B cell (primary cell): ENCODE measurements around the gene PNPLA2. TPM values are rescaled to one million over a fixed set of nuclear protein-coding genes. Genes with fewer than 3 reads are reported as not detected.
A peak's percentile ranks its signal among the peaks of the same experiment; 100 is the strongest.

Experiments
- ATAC-seq: fragments of 200-7000 bp; cut with Tn5 transposase; one replicate; pipeline ENCODE4 v1.10.0; 2021; ENCODE audit warnings: low read depth, mild to moderate bottlenecking, moderate number of reproducible peaks, moderate library complexity
- CTCF ChIA-PET: fragments of 350-600 bp; sonication (Branson Sonifier 250); formaldehyde crosslinking; loops from one replicate; lab custom pipeline; 2021; ENCODE audit warnings: antibody characterized with exemption, inconsistent platforms; lab: Charles Lee
- POLR2A ChIA-PET: fragments of 350-600 bp; sonication (Branson Sonifier 250); formaldehyde crosslinking; loops from one replicate; lab custom pipeline; 2021; ENCODE audit warnings: antibody characterized with exemption; lab: Charles Lee
- DNase-seq: peaks from one replicate; pipeline ENCODE4 v3.0.0; 2013
- H2AFZ ChIP-seq: 2 replicates; pipeline ENCODE4 v1.6.1; 2012; ENCODE audit warnings: mild to moderate bottlenecking, low read depth, low read length; ENCODE audit not compliant: insufficient read depth, poor library complexity, severe bottlenecking
- H3K27ac ChIP-seq, 2 donors: 1 replicate in 1 of 2; 2 replicates in 1 of 2; pipeline ENCODE4 v1.5.1; 2012 to 2013; ENCODE audit warnings: low read length in 2 of 2, mild to moderate bottlenecking in 2 of 2, moderate library complexity in 1 of 2
- H3K27me3 ChIP-seq, 4 experiments: fragments of 200-600 bp in 1 of 4; sonication (generic) in 1 of 4; replicated peaks in 1 of 4; 1 replicate in 2 of 4; 2 replicates in 2 of 4; pipeline versions ENCODE4 v1.6.1 to v1.7.0; 2013 to 2016; ENCODE audit warnings: low read length in 3 of 4, mild to moderate bottlenecking in 2 of 4, mixed read lengths in 1 of 4, moderate library complexity in 1 of 4; ENCODE audit not compliant: insufficient read depth in 4 of 4, control insufficient read depth in 3 of 4; ENCODE audit errors: control extremely low read depth in 1 of 4
- H3K36me3 ChIP-seq, 2 experiments: replicated peaks in 1 of 2; 1 replicate in 1 of 2; 2 replicates in 1 of 2; pipeline versions ENCODE4 v1.6.1 to v1.7.1; 2013; ENCODE audit warnings: low read length in 1 of 2; ENCODE audit not compliant: insufficient read depth in 2 of 2, control insufficient read depth in 1 of 2; ENCODE audit errors: control extremely low read depth in 1 of 2, extremely low read depth in 1 of 2
- H3K4me1 ChIP-seq, 2 donors: fragments of 200-600 bp in 1 of 2; sonication (generic) in 1 of 2; 1 replicate in 1 of 2; 2 replicates in 1 of 2; pipeline versions ENCODE4 v1.5.1 to v1.6.1; 2013 to 2017; ENCODE audit warnings: low read length in 2 of 2; ENCODE audit not compliant: control insufficient read depth in 2 of 2, insufficient read depth in 2 of 2
- H3K4me2 ChIP-seq: replicated peaks from 2 replicates; pipeline ENCODE3; 2012; ENCODE audit warnings: mild to moderate bottlenecking, low read depth, low read length; ENCODE audit not compliant: poor library complexity, severe bottlenecking
- H3K4me3 ChIP-seq, 5 experiments: fragments of 200-600 bp in 1 of 5; sonication (generic) in 1 of 5; 1 replicate in 3 of 5; 2 replicates in 2 of 5; pipeline versions ENCODE4 v1.5.1 to v1.7.0; 2011 to 2016; ENCODE audit warnings: low read length in 4 of 5, mild to moderate bottlenecking in 4 of 5, low read depth in 2 of 5, control low read depth in 1 of 5, moderate library complexity in 1 of 5; ENCODE audit not compliant: insufficient read depth in 1 of 5; ENCODE audit errors: control extremely low read depth in 1 of 5, extremely low read depth in 1 of 5
- H3K79me2 ChIP-seq: fragments of 200-600 bp; sonication (generic); one replicate; pipeline ENCODE4 v1.6.0; 2016; ENCODE audit warnings: low read length; ENCODE audit not compliant: control insufficient read depth, insufficient read depth
- H3K9ac ChIP-seq: fragments of 200-600 bp; sonication (generic); 2 replicates; pipeline ENCODE4 v1.6.1; 2017; ENCODE audit warnings: mild to moderate bottlenecking, low read length, moderate library complexity
- H3K9me3 ChIP-seq, 3 donors: one replicate each; pipeline versions ENCODE4 v1.6.1 to v1.7.1; 2013; ENCODE audit warnings: low read length in 2 of 3; ENCODE audit not compliant: control insufficient read depth in 2 of 3, insufficient read depth in 1 of 3; ENCODE audit errors: control extremely low read depth in 1 of 3
- H4K20me1 ChIP-seq: 2 replicates; pipeline ENCODE4 v1.6.0; 2012; ENCODE audit warnings: mild to moderate bottlenecking, low read length; ENCODE audit not compliant: insufficient read depth, control insufficient read depth, poor library complexity, severe bottlenecking
- H3K27ac Mint-ChIP-seq: one replicate; pipeline ENCODE4 v1.8.0; 2021; ENCODE audit warnings: mixed read lengths
- H3K27me3 Mint-ChIP-seq: one replicate; pipeline ENCODE4 v1.8.0; 2021; ENCODE audit warnings: mixed read lengths
- H3K4me1 Mint-ChIP-seq: one replicate; pipeline ENCODE4 v1.8.0; 2021; ENCODE audit warnings: mixed read lengths
- H3K4me3 Mint-ChIP-seq: one replicate; pipeline ENCODE4 v1.8.0; 2021; ENCODE audit warnings: mixed read lengths
- H3K9me3 Mint-ChIP-seq: one replicate; pipeline ENCODE4 v1.8.0; 2022; ENCODE audit warnings: mixed read lengths; ENCODE audit not compliant: insufficient read depth
- EZH2 ChIP-seq: IDR thresholded peaks from 2 replicates; pipeline ENCODE4 v1.6.1; 2012; ENCODE audit warnings: borderline replicate concordance, low read depth, mild to moderate bottlenecking, moderate library complexity, low read length; ENCODE audit not compliant: insufficient read depth, poor library complexity, severe bottlenecking
- WGBS: methylation state at CpG from one replicate; pipeline ENCODE4 v1.1.5; 2013; ENCODE audit warnings: missing lambda C conversion rate; ENCODE audit not compliant: insufficient coverage; 5-methylcytosine and 5-hydroxymethylcytosine counted together
- intact Hi-C: fragments of 100-400 bp; cut with micrococcal nuclease; formaldehyde crosslinking; loops from one replicate; pipeline ENCODE4 v1.10.0; 2022
- polyA plus RNA-seq: library from polyadenylated mRNA; depleted of rRNA; stranded (reverse); fragments of >200 nt; gene quantifications from 2 replicates; pipeline ENCODE4 v1.2.3, GENCODE V29; 2012
- total RNA-seq, 2 donors: library from RNA; stranded (reverse); fragments of 120-200 nt in 1 of 2; gene quantifications; 1 replicate in 1 of 2; 2 replicates in 1 of 2; pipeline versions ENCODE4 v1.2.3 to v1.2.4, GENCODE V29; 2013 to 2022
- TF ChIP-seq, protein P1 (sequence below): fragments of 200-600 bp; IDR thresholded peaks from one replicate; pipeline ENCODE4 v1.8.0; 2022; ENCODE audit warnings: antibody characterized with exemption, mild to moderate bottlenecking

Gene PNPLA2
- total and polyA plus RNA-seq, 2 donors (not counting 1 experiment from before 2014, with no cell fraction given), result 208 to 276 TPM

DNA sequence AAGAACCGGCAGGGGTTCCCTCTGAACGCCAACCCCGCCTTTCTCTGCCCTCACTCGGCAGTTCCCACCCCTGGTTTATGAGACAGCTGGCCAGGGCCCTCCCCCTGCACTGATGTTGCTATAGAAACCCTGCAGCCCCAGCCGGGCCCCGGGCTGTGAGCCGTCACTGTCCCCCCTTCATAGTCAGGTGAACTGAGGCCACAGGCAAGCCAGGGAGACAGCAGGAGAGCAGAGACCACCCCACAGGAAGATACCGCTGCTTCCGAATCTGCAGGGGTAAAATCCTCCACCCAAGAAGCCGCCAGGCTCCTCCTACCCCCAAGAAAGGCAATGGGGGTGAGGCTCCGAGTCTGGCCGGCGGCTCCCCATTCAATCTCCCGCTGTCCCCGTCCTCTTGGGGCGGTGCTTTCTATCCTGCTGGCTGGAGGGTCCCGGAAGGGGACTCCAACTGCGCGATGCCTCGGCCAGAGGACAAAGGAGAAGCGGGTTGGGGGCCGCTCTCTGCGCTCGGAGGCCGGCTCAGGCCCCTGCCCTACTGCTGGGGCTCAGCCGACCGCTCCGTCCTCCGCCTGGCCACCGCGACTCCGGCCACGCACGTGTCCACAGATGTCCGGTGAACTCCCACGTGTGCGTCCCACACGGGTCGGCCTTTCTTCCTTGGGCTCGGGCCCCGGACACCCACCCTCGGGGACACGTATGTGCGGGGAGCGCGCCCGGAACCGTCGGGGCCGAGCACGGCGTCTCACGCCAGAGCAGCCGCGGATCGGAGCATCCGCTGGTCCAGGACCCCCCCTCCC lies 21.2 kb upstream of the PNPLA2 start:
- Histone ChIP-seq H3K27me3 (no peaks in the 10 kb centered on the region), H3K4me2 (peak overlapping the region; percentile 99), H2AFZ (peak overlapping the region; percentile 87), H3K79me2 (peaks cover 68% of the 10 kb centered on the region), H3K4me1 (peaks cover 17 to 35% of the 10 kb centered on the region in 2 donors), H4K20me1 (peaks cover 66% of the 10 kb centered on the region), H3K4me3 (peak overlapping the region; percentile 19 to 95 (median 93)), H3K9ac (peak overlapping the region; percentile 89), H3K9me3 (no peaks in the 10 kb centered on the region), H3K36me3 (peaks cover 0 to 11% of the 10 kb centered on the region in 2 experiments), H3K27ac (peak overlapping the region; percentile 83 to 93)
- CTCF ChIA-PET, result interaction anchor here (1.3 to 1.8 kb wide), 3 partner anchors 14 to 71 kb away, joined by 3 to 5 read pairs (median 4); no protein-coding TSS in a partner anchor
- Mint-ChIP-seq H3K4me1 (peaks cover 20% of the 10 kb centered on the region), H3K9me3 (no peaks in the 10 kb centered on the region), H3K4me3 (peak overlapping the region; percentile 95), H3K27ac (peak overlapping the region; percentile 92), H3K27me3 (no peaks in the 10 kb centered on the region)
- POLR2A ChIA-PET, result interaction anchor here (1.3 to 2.8 kb wide), 3 partner anchors 8 to 101 kb away, joined by 4 to 12 read pairs (median 6); partner anchors contain the start of gene RPLP2
- WGBS, result under 1% methylated on average over 56 of the region's 57 CpGs
- peak; percentile 46 for ATAC-seq
- DNase-seq, result peak; percentile 88
- intact Hi-C loops, result loop anchor here (1.0 to 10.0 kb wide), 10 partner anchors 8 to 590 kb away; partner anchors contain the start of genes BET1L, GATD1, HRAS and LRRC56
- no peak for TF ChIP-seq EZH2

DNA sequence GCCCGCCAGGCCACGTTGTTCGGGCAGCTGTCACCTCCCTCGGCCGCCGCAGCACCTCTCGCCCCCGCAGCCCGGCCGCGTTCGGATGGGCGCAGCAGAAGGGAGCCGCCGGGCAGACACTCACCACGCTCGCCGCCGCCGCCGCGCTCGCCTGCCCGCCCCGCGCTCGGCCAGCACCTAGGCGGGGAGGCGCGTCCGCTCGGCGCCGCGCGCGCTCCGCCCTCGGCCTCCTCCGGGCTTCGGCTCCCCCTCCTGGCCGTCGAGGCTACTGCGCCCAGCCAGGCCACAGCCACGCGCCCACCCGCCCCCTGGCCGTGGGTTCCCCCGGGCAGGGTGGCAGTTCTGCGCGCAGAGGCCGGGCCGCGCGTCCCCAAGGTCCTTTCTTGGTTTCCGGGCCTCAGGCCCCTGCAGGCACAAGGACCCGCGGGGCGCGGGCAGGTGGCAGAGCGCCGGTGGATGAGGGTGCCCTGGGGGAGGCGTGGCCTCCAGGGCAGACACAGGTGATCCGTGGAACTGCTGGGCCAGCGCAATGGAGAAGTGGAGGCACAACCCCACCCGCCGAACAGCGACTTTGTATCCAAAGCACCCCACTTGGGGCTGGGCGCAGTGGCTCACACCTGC lies 20.5 kb upstream of the PNPLA2 start, which contains the start of gene SLC25A22:
Gene SLC25A22 (minus strand): TSS at position 189 of the 621 bp plus-strand sequence. CDS start 3,275 bp downstream, outside the sequence.
- DNase-seq (peak; percentile 94), ATAC-seq (peak; percentile 78)
- Mint-ChIP-seq H3K27ac (peak within 1 kb of the TSS; percentile 92), H3K9me3 (no peaks in the 10 kb centered on the region), H3K4me1 (peaks cover 20% of the 10 kb centered on the region), H3K4me3 (peak within 1 kb of the TSS; percentile 95), H3K27me3 (no peaks in the 10 kb centered on the region)
- peak within 1 kb of the TSS; percentile 99 for H3K4me2 ChIP-seq
- no peaks in the 10 kb centered on the region for H3K27me3 ChIP-seq
- H4K20me1 ChIP-seq, result peaks cover 66% of the 10 kb centered on the region
- no peaks in the 10 kb centered on the region for H3K9me3 ChIP-seq
- H3K9ac ChIP-seq, result peak within 1 kb of the TSS; percentile 89
- H3K36me3 ChIP-seq, result peaks cover 0 to 9% of the 10 kb centered on the region in 2 experiments
- H3K27ac ChIP-seq, result peak within 1 kb of the TSS; percentile 83 to 93
- TF ChIP-seq, protein P1, sequence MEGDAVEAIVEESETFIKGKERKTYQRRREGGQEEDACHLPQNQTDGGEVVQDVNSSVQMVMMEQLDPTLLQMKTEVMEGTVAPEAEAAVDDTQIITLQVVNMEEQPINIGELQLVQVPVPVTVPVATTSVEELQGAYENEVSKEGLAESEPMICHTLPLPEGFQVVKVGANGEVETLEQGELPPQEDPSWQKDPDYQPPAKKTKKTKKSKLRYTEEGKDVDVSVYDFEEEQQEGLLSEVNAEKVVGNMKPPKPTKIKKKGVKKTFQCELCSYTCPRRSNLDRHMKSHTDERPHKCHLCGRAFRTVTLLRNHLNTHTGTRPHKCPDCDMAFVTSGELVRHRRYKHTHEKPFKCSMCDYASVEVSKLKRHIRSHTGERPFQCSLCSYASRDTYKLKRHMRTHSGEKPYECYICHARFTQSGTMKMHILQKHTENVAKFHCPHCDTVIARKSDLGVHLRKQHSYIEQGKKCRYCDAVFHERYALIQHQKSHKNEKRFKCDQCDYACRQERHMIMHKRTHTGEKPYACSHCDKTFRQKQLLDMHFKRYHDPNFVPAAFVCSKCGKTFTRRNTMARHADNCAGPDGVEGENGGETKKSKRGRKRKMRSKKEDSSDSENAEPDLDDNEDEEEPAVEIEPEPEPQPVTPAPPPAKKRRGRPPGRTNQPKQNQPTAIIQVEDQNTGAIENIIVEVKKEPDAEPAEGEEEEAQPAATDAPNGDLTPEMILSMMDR, result peak; percentile 85
- TF ChIP-seq EZH2, result no peak
- POLR2A ChIA-PET, result interaction anchor here (0.7 to 2.8 kb wide), 2 partner anchors 10 to 35 kb away, joined by 3 to 12 read pairs; partner anchors contain the start of genes CD151 and RPLP2
- H3K4me1 ChIP-seq, result peaks cover 17 to 35% of the 10 kb centered on the region in 2 donors
- WGBS, result 2% methylated on average over 69 of the region's 69 CpGs
- peaks cover 72% of the 10 kb centered on the region for H3K79me2 ChIP-seq
- H2AFZ ChIP-seq, result peak within 1 kb of the TSS; percentile 87
- CTCF ChIA-PET, result interaction anchor here (1.3 to 1.4 kb wide), 4 partner anchors 11 to 45 kb away, joined by 3 to 5 read pairs (median 4); partner anchors contain the start of gene RPLP2
- intact Hi-C loops, result loop anchor here (1.0 to 10.0 kb wide), 6 partner anchors 11 to 591 kb away; partner anchors contain the start of genes BET1L, HRAS, LRRC56 and PTDSS2
- peak within 1 kb of the TSS; percentile 19 to 95 (median 93) for H3K4me3 ChIP-seq
